Measurements from ENCODE around the gene CBX4. TPM values are rescaled to one million over a fixed set of nuclear protein-coding genes. Genes with fewer than 3 reads are reported as not detected.

CBX4 gene
- total RNA-seq, 1 experiment from 2014 or later = 3.3 TPM

DNA sequence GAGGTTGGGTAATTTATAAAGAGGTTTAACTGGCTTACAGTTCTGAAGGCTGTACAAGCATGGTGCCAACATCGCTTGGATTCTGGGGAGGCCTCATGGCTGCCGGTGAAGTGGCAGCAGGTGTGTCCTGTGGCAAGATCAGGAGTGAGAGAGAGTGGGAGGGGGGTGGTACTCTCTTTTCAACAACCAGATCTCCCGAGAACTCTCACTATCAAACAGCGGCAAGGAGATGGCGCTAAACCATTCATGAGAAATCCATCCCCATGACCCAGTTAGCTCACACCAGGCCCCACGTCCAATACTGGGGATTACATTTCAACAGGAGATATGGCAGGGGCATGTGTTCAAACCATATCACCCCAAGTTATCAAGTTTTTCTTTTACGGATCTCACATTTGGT lies 44.0 kb upstream of the CBX4 start (continued):
- TF ChIP-seq, protein P1, sequence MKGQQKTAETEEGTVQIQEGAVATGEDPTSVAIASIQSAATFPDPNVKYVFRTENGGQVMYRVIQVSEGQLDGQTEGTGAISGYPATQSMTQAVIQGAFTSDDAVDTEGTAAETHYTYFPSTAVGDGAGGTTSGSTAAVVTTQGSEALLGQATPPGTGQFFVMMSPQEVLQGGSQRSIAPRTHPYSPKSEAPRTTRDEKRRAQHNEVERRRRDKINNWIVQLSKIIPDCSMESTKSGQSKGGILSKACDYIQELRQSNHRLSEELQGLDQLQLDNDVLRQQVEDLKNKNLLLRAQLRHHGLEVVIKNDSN (CRISPR knock-in tag; IDR thresholded peaks at IDR 0.05) = no peak
- TF ChIP-seq, protein P2, sequence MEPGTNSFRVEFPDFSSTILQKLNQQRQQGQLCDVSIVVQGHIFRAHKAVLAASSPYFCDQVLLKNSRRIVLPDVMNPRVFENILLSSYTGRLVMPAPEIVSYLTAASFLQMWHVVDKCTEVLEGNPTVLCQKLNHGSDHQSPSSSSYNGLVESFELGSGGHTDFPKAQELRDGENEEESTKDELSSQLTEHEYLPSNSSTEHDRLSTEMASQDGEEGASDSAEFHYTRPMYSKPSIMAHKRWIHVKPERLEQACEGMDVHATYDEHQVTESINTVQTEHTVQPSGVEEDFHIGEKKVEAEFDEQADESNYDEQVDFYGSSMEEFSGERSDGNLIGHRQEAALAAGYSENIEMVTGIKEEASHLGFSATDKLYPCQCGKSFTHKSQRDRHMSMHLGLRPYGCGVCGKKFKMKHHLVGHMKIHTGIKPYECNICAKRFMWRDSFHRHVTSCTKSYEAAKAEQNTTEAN (CRISPR knock-in tag; IDR thresholded peaks at IDR 0.05) = no peak
- TF ChIP-seq, protein P3, sequence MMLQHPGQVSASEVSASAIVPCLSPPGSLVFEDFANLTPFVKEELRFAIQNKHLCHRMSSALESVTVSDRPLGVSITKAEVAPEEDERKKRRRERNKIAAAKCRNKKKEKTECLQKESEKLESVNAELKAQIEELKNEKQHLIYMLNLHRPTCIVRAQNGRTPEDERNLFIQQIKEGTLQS (CRISPR knock-in tag; conservative IDR thresholded peaks at IDR 0.05) = no peak

DNA sequence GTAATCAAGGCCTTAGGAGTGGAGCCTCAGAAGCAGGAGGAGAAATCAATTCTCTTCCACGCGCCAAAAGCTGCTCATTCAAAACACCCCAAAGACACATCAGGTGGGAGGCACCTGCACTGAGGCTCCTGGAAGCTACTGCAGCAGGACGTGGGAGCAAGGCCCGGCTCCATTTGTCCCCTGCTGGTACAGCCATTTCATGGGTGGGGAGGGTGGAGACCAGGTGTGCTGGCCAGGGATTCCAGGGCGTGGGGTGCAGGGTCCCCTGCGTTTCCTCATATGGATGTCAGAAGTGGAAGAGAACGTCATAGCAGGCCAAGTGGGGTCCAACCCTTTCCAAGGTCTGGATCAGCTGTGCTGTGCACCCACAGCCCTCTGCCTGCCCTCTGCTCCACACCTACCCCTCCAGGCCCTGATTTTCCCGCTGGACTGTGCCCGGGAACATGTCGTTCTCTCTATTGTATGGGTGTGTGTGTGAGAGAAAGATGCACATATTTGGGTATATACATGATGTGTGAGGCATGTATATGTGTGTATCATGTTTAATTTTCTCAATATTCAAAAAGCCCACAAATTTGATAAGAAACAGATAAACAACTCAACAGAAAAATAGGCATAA lies 39.2 kb upstream of the CBX4 start:
- peak; percentile 4 for DNase-seq (ENCODE audit: low spot score)
- H3K36me3 Mint-ChIP-seq = no peaks in the 10 kb centered on the region
- no peak for ATAC-seq
- no peak overlapping the region for H3K27ac Mint-ChIP-seq
- no peaks in the 10 kb centered on the region for H3K4me1 Mint-ChIP-seq
- H3K9me3 Mint-ChIP-seq = peaks cover 5% of the 10 kb centered on the region
- H3K27me3 Mint-ChIP-seq (ENCODE audit: low read depth) = peaks cover 5% of the 10 kb centered on the region; the same call in 1 of the 2 replicates
- POLR2A ChIA-PET = no interaction called here
- CTCF ChIA-PET = interaction anchor here (1.4 kb wide), 1 partner anchor 92 kb away, joined by 3 read pairs; no protein-coding TSS in a partner anchor
- TF ChIP-seq HMGXB4 (CRISPR knock-in tag; IDR thresholded peaks at IDR 0.05) (no peak), TP53 (CRISPR knock-in tag; IDR thresholded peaks at IDR 0.05) (no peak), GABPB1 (CRISPR knock-in tag; IDR thresholded peaks at IDR 0.05) (no peak), CREM (CRISPR knock-in tag; IDR thresholded peaks at IDR 0.05) (no peak), JUN (CRISPR knock-in tag; IDR thresholded peaks at IDR 0.05) (no peak), TEAD4 (CRISPR knock-in tag; IDR thresholded peaks at IDR 0.05) (no peak), STAT6 (CRISPR knock-in tag; conservative IDR thresholded peaks at IDR 0.05; ENCODE audit: low read depth) (no peak), MAX (CRISPR knock-in tag; IDR thresholded peaks at IDR 0.05) (no peak), ATF1 (CRISPR knock-in tag; IDR thresholded peaks at IDR 0.05) (no peak), NR1H2 (CRISPR knock-in tag; IDR thresholded peaks at IDR 0.05) (no peak), IRF1 (CRISPR knock-in tag; IDR thresholded peaks at IDR 0.05) (no peak), ZNF138 (CRISPR knock-in tag; conservative IDR thresholded peaks at IDR 0.05) (no peak), IRF2 (CRISPR knock-in tag; IDR thresholded peaks at IDR 0.05; ENCODE audit: borderline replicate concordance, low read depth) (no peak), GRHL2 (CRISPR knock-in tag; IDR thresholded peaks at IDR 0.05; ENCODE audit: insufficient replicate concordance, severe bottlenecking) (no peak), ESRRA (CRISPR knock-in tag; IDR thresholded peaks at IDR 0.05; ENCODE audit: borderline replicate concordance) (no peak), E2F4 (CRISPR knock-in tag; IDR thresholded peaks at IDR 0.05; ENCODE audit: borderline replicate concordance, low read depth) (no peak)
- TF ChIP-seq, protein P4, sequence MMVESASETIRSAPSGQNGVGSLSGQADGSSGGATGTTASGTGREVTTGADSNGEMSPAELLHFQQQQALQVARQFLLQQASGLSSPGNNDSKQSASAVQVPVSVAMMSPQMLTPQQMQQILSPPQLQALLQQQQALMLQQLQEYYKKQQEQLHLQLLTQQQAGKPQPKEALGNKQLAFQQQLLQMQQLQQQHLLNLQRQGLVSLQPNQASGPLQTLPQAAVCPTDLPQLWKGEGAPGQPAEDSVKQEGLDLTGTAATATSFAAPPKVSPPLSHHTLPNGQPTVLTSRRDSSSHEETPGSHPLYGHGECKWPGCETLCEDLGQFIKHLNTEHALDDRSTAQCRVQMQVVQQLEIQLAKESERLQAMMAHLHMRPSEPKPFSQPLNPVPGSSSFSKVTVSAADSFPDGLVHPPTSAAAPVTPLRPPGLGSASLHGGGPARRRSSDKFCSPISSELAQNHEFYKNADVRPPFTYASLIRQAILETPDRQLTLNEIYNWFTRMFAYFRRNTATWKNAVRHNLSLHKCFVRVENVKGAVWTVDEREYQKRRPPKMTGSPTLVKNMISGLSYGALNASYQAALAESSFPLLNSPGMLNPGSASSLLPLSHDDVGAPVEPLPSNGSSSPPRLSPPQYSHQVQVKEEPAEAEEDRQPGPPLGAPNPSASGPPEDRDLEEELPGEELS (CRISPR knock-in tag; IDR thresholded peaks at IDR 0.05) = no peak
- TF ChIP-seq, protein P5, sequence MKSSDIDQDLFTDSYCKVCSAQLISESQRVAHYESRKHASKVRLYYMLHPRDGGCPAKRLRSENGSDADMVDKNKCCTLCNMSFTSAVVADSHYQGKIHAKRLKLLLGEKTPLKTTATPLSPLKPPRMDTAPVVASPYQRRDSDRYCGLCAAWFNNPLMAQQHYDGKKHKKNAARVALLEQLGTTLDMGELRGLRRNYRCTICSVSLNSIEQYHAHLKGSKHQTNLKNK (CRISPR knock-in tag; IDR thresholded peaks at IDR 0.05) = no peak
- TF ChIP-seq, protein P6, sequence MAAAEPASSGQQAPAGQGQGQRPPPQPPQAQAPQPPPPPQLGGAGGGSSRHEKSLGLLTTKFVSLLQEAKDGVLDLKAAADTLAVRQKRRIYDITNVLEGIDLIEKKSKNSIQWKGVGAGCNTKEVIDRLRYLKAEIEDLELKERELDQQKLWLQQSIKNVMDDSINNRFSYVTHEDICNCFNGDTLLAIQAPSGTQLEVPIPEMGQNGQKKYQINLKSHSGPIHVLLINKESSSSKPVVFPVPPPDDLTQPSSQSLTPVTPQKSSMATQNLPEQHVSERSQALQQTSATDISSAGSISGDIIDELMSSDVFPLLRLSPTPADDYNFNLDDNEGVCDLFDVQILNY (CRISPR knock-in tag; IDR thresholded peaks at IDR 0.05) = no peak
- TF ChIP-seq, protein P3 (CRISPR knock-in tag; conservative IDR thresholded peaks at IDR 0.05) = no peak
- no peak overlapping the region for H3K4me3 Mint-ChIP-seq

Measured in WTC11 (cell line).